ENCODE data around the gene ACSM2A.

GRCh38 chr16:20510323-20510722 is 59.0 kb downstream of the ACSM2A start:
- no peak for TF ChIP-seq REST (IDR thresholded peaks at IDR 0.05; ENCODE audit: insufficient read depth in 1 of 2, low read depth in 2 of 2, low read length in 1 of 2)
- TF ChIP-seq SIN3A (IDR thresholded peaks at IDR 0.05; ENCODE audit: borderline replicate concordance, insufficient read depth, low read depth, low read length) = no peak
- TF ChIP-seq, protein P1, sequence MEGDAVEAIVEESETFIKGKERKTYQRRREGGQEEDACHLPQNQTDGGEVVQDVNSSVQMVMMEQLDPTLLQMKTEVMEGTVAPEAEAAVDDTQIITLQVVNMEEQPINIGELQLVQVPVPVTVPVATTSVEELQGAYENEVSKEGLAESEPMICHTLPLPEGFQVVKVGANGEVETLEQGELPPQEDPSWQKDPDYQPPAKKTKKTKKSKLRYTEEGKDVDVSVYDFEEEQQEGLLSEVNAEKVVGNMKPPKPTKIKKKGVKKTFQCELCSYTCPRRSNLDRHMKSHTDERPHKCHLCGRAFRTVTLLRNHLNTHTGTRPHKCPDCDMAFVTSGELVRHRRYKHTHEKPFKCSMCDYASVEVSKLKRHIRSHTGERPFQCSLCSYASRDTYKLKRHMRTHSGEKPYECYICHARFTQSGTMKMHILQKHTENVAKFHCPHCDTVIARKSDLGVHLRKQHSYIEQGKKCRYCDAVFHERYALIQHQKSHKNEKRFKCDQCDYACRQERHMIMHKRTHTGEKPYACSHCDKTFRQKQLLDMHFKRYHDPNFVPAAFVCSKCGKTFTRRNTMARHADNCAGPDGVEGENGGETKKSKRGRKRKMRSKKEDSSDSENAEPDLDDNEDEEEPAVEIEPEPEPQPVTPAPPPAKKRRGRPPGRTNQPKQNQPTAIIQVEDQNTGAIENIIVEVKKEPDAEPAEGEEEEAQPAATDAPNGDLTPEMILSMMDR (IDR thresholded peaks at IDR 0.05) = no peak
- no peak for TF ChIP-seq POLR2AphosphoS5 (IDR thresholded peaks at IDR 0.05; ENCODE audit: low read depth, low read length)

Data from Panc1 (cell line).